HFFc6 (cell line): ENCODE measurements around the gene RAD23B. TPM values are rescaled to one million over a fixed set of nuclear protein-coding genes. Genes with fewer than 3 reads are reported as not detected.

Experiments
- DNase-seq: peaks from one replicate; pipeline ENCODE4 v3.0.0-alpha.2; 2018
- H3K27ac Mint-ChIP-seq: 2 replicates; pipeline ENCODE4 v1.8.0; 2020; ENCODE audit warnings: mild to moderate bottlenecking, mixed read lengths
- H3K27me3 Mint-ChIP-seq: 2 replicates; pipeline ENCODE4 v1.8.0; 2021; ENCODE audit warnings: mild to moderate bottlenecking, moderate library complexity, mixed read lengths; ENCODE audit not compliant: insufficient read depth
- H3K36me3 Mint-ChIP-seq: 2 replicates; pipeline ENCODE4 v1.8.0; 2021; ENCODE audit warnings: low read depth, mixed read lengths
- H3K4me1 Mint-ChIP-seq: 2 replicates; pipeline ENCODE4 v1.8.0; 2020; ENCODE audit warnings: low read depth, mixed read lengths
- H3K4me3 Mint-ChIP-seq: 2 replicates; pipeline ENCODE4 v1.8.0; 2020; ENCODE audit warnings: mild to moderate bottlenecking, moderate library complexity, mixed read lengths
- H3K9me3 Mint-ChIP-seq: 2 replicates; pipeline ENCODE4 v1.8.0; 2020; ENCODE audit warnings: mild to moderate bottlenecking, mixed read lengths
- CTCF ChIP-seq: fragments of 200-600 bp; sonication (generic); IDR thresholded peaks from 2 replicates; pipeline ENCODE4 v1.5.0; 2021; ENCODE audit warnings: antibody characterized with exemption, mild to moderate bottlenecking
- total RNA-seq, 6 experiments: library from RNA; stranded (reverse); fragmentation: NEBNext Ultra II Directional; extraction: Animal tissue kit (Norgen Biotek cat#: 25700); gene quantifications; 2 replicates in 1 of 6; 3 replicates in 5 of 6; pipeline ENCODE4 v1.2.3, GENCODE V29; 2021

The RAD23B gene
- total RNA-seq, 6 experiments from 2014 or later: 196 to 222 (median 204) TPM

GRCh38 chr9:107261106-107261505 is 22.0 kb upstream of the RAD23B start:
- no peaks in the 10 kb centered on the region for H3K27me3 Mint-ChIP-seq
- no peak overlapping the region; the same call in 1 of the 2 replicates for H3K27ac Mint-ChIP-seq
- DNase-seq: no peak
- peaks cover 14% of the 10 kb centered on the region for H3K4me1 Mint-ChIP-seq
- TF ChIP-seq CTCF: no peak
- no peaks in the 10 kb centered on the region for H3K9me3 Mint-ChIP-seq
- no peak overlapping the region; the same call in 1 of the 2 replicates for H3K4me3 Mint-ChIP-seq
- no peaks in the 10 kb centered on the region for H3K36me3 Mint-ChIP-seq

- Mint-ChIP-seq H3K4me3 (no peak overlapping the region), H3K27ac (no peak overlapping the region), H3K9me3 (no peaks in the 10 kb centered on the region), H3K36me3 (no peaks in the 10 kb centered on the region), H3K27me3 (no peaks in the 10 kb centered on the region), H3K4me1 (peaks cover 24% of the 10 kb centered on the region)
- DNase-seq: no peak
- no peak for TF ChIP-seq CTCF
Observed at GRCh38 chr9:107263289-107263688, 19.8 kb upstream of the RAD23B start.

GRCh38 chr9:107266624-107267368 is 16.3 kb upstream of the RAD23B start:
- H3K27me3 Mint-ChIP-seq: no peaks in the 10 kb centered on the region
- no peaks in the 10 kb centered on the region for H3K36me3 Mint-ChIP-seq
- no peak for TF ChIP-seq CTCF
- H3K9me3 Mint-ChIP-seq: no peaks in the 10 kb centered on the region
- H3K4me3 Mint-ChIP-seq: no peak overlapping the region
- H3K4me1 Mint-ChIP-seq: peaks cover 30% of the 10 kb centered on the region
- H3K27ac Mint-ChIP-seq: no peak overlapping the region
- DNase-seq: no peak

- Mint-ChIP-seq H3K27me3 (no peaks in the 10 kb centered on the region), H3K4me3 (no peak overlapping the region)
Observed at GRCh38 chr9:107268560-107268959, 14.5 kb upstream of the RAD23B start.

GRCh38 chr9:107269254-107269653 is 13.8 kb upstream of the RAD23B start:
- TF ChIP-seq CTCF: no peak
- H3K4me1 Mint-ChIP-seq: peaks cover 41% of the 10 kb centered on the region
- no peaks in the 10 kb centered on the region for H3K36me3 Mint-ChIP-seq
- no peak overlapping the region for H3K4me3 Mint-ChIP-seq
- no peaks in the 10 kb centered on the region for H3K27me3 Mint-ChIP-seq
- DNase-seq: no peak
- H3K27ac Mint-ChIP-seq: no peak overlapping the region
- H3K9me3 Mint-ChIP-seq: no peaks in the 10 kb centered on the region

More at GRCh38 chr9:107268560-107268959, 14.5 kb upstream of the RAD23B start:
- Mint-ChIP-seq H3K27ac (no peak overlapping the region), H3K9me3 (no peaks in the 10 kb centered on the region), H3K4me1 (peaks cover 34% of the 10 kb centered on the region), H3K36me3 (no peaks in the 10 kb centered on the region)
- no peak for DNase-seq
- no peak for TF ChIP-seq CTCF
